H9 (cell line): ENCODE measurements around the gene RPL18. TPM values are rescaled to one million over a fixed set of nuclear protein-coding genes. Genes with fewer than 3 reads are reported as not detected.
A peak's percentile ranks its signal among the peaks of the same experiment; 100 is the strongest.

Experiments
- DNase-seq: peaks from one replicate; pipeline ENCODE4 v3.0.0-alpha.2; 2017
- H2AFZ ChIP-seq: one replicate; pipeline ENCODE4 v1.6.1; 2013; ENCODE audit warnings: mild to moderate bottlenecking, low read length, control low read depth, moderate library complexity
- H2AK5ac ChIP-seq: 2 replicates; pipeline ENCODE4 v1.6.1; 2013; ENCODE audit warnings: low read length, control low read depth, mixed read lengths; ENCODE audit not compliant: insufficient read length
- H2BK120ac ChIP-seq: one replicate; pipeline ENCODE4 v1.6.1; 2013; ENCODE audit warnings: low read depth, mild to moderate bottlenecking, low read length, control low read depth, inconsistent platforms; ENCODE audit not compliant: poor library complexity, severe bottlenecking
- H2BK12ac ChIP-seq: 2 replicates; pipeline ENCODE4 v1.6.1; 2013; ENCODE audit warnings: low read length, control low read depth, mixed read lengths, low read depth; ENCODE audit not compliant: insufficient read length
- H2BK15ac ChIP-seq: 2 replicates; pipeline ENCODE4 v1.6.1; 2013; ENCODE audit warnings: low read depth, low read length, control low read depth
- H2BK20ac ChIP-seq: one replicate; pipeline ENCODE4 v1.6.1; 2013; ENCODE audit warnings: low read depth, mild to moderate bottlenecking, low read length, control low read depth, inconsistent platforms; ENCODE audit not compliant: poor library complexity, severe bottlenecking
- H2BK5ac ChIP-seq: 2 replicates; pipeline ENCODE4 v1.6.1; 2013; ENCODE audit warnings: low read length, control low read depth, mixed read lengths; ENCODE audit not compliant: insufficient read length
- H3K14ac ChIP-seq: 2 replicates; pipeline ENCODE4 v1.6.1; 2013; ENCODE audit warnings: low read length, control low read depth; ENCODE audit not compliant: insufficient read depth
- H3K18ac ChIP-seq: 2 replicates; pipeline ENCODE4 v1.6.1; 2013; ENCODE audit warnings: low read depth, mild to moderate bottlenecking, mixed read lengths, low read length, control low read depth; ENCODE audit not compliant: insufficient read length
- H3K23ac ChIP-seq: 2 replicates; pipeline ENCODE4 v1.6.1; 2013; ENCODE audit warnings: low read length, control low read depth, mixed read lengths, low read depth; ENCODE audit not compliant: insufficient read length
- H3K23me2 ChIP-seq: 2 replicates; pipeline ENCODE4 v1.6.1; 2013; ENCODE audit warnings: low read depth, mild to moderate bottlenecking, mixed read lengths, low read length, control low read depth; ENCODE audit not compliant: insufficient read length, poor library complexity, severe bottlenecking
- H3K27ac ChIP-seq: 2 replicates; pipeline ENCODE4 v1.5.1; 2013; ENCODE audit warnings: low read length, control low read depth, mixed read lengths, low read depth; ENCODE audit not compliant: insufficient read length
- H3K27me3 ChIP-seq: 2 replicates; pipeline ENCODE4 v1.6.1; 2013; ENCODE audit warnings: low read length, control low read depth, inconsistent platforms; ENCODE audit not compliant: insufficient read depth
- H3K4ac ChIP-seq: 2 replicates; pipeline ENCODE4 v1.6.1; 2013; ENCODE audit warnings: low read depth, mild to moderate bottlenecking, control low read depth, inconsistent platforms, low read length, moderate library complexity
- H3K4me1 ChIP-seq: 2 replicates; pipeline ENCODE4 v1.6.1; 2013; ENCODE audit warnings: low read length, control low read depth, inconsistent platforms; ENCODE audit not compliant: insufficient read depth
- H3K4me2 ChIP-seq: 2 replicates; pipeline ENCODE4 v1.6.1; 2013; ENCODE audit warnings: low read length, control low read depth, mixed read lengths; ENCODE audit not compliant: insufficient read length, insufficient read depth
- H3K56ac ChIP-seq: 2 replicates; pipeline ENCODE4 v1.6.1; 2013; ENCODE audit warnings: low read depth, mild to moderate bottlenecking, mixed read lengths, low read length, control low read depth; ENCODE audit not compliant: insufficient read length
- H3K79me1 ChIP-seq: 2 replicates; pipeline ENCODE4 v1.6.1; 2013; ENCODE audit warnings: low read depth, mild to moderate bottlenecking, moderate library complexity, low read length, control low read depth, inconsistent platforms; ENCODE audit not compliant: insufficient read depth, poor library complexity, severe bottlenecking
- H3K79me2 ChIP-seq: 2 replicates; pipeline ENCODE4 v1.6.1; 2013; ENCODE audit warnings: low read length, control low read depth, inconsistent platforms; ENCODE audit not compliant: insufficient read depth
- H3K9ac ChIP-seq: 2 replicates; pipeline ENCODE4 v1.6.1; 2013; ENCODE audit warnings: low read length, control low read depth, mixed read lengths; ENCODE audit not compliant: insufficient read length; ENCODE audit errors: extremely low read depth
- H3K9me3 ChIP-seq: one replicate; pipeline ENCODE4 v1.6.1; 2013; ENCODE audit warnings: low read depth, low read length, inconsistent platforms; ENCODE audit not compliant: control insufficient read depth
- H3T11ph ChIP-seq: one replicate; pipeline ENCODE4 v1.6.1; 2013; ENCODE audit warnings: mild to moderate bottlenecking, low read length, control low read depth, inconsistent platforms
- H4K20me1 ChIP-seq: one replicate; pipeline ENCODE4 v1.6.1; 2013; ENCODE audit not compliant: control insufficient read depth, insufficient read length, insufficient read depth
- H4K5ac ChIP-seq: 2 replicates; pipeline ENCODE4 v1.6.1; 2013; ENCODE audit warnings: low read depth, mild to moderate bottlenecking, mixed read lengths, low read length, control low read depth; ENCODE audit not compliant: insufficient read length
- H4K8ac ChIP-seq: replicated peaks from 2 replicates; pipeline ENCODE4 v1.6.1; 2013; ENCODE audit warnings: low read length, control low read depth, mixed read lengths, low read depth; ENCODE audit not compliant: insufficient read length
- H4K91ac ChIP-seq: 2 replicates; pipeline ENCODE4 v1.6.1; 2013; ENCODE audit warnings: low read depth, mild to moderate bottlenecking, moderate library complexity, mixed read lengths, low read length, control low read depth; ENCODE audit not compliant: insufficient read length
- H3K27ac Mint-ChIP-seq, 3 experiments: 2 replicates in 2 of 3; 3 replicates in 1 of 3; pipeline ENCODE4 v1.8.0; 2020 to 2021; ENCODE audit warnings: mixed read lengths in 3 of 3, mild to moderate bottlenecking in 1 of 3, moderate library complexity in 1 of 3
- H3K27me3 Mint-ChIP-seq: 2 replicates; pipeline ENCODE4 v1.8.0; 2021; ENCODE audit warnings: low read depth, mild to moderate bottlenecking, moderate library complexity, mixed read lengths
- H3K36me3 Mint-ChIP-seq, 3 experiments: 2 replicates in 2 of 3; 3 replicates in 1 of 3; pipeline ENCODE4 v1.8.0; 2020 to 2021; ENCODE audit warnings: low read depth in 3 of 3, mixed read lengths in 3 of 3; ENCODE audit not compliant: insufficient read depth in 1 of 3
- H3K4me1 Mint-ChIP-seq, 2 experiments: 2 replicates each; pipeline ENCODE4 v1.8.0; 2020; ENCODE audit warnings: mixed read lengths in 2 of 2
- H3K4me3 Mint-ChIP-seq, 2 experiments: 2 replicates in 1 of 2; 3 replicates in 1 of 2; pipeline ENCODE4 v1.8.0; 2020 to 2021; ENCODE audit warnings: mild to moderate bottlenecking in 2 of 2, mixed read lengths in 2 of 2, moderate library complexity in 1 of 2
- H3K9me3 Mint-ChIP-seq, 2 experiments: 2 replicates in 1 of 2; 3 replicates in 1 of 2; pipeline ENCODE4 v1.8.0; 2020; ENCODE audit warnings: mild to moderate bottlenecking in 2 of 2, mixed read lengths in 2 of 2, moderate library complexity in 1 of 2
- CTCF ChIP-seq: fragments of 200-600 bp; sonication (generic); conservative IDR thresholded peaks from 3 replicates; pipeline ENCODE4 v1.8.0; 2021; ENCODE audit warnings: antibody characterized with exemption, mild to moderate bottlenecking
- WGBS: extraction: QIAGEN DNeasy Blood & Tissue Kit; methylation state at CpG from one replicate; pipeline ENCODE4 v1.1.7; 2013; ENCODE audit warnings: missing lambda C conversion rate, low lambda C conversion rate, mixed read lengths; ENCODE audit not compliant: insufficient read length; ENCODE audit errors: extremely low coverage; 5-methylcytosine and 5-hydroxymethylcytosine counted together
- total RNA-seq: library from RNA; stranded (reverse); gene quantifications from 2 replicates; pipeline ENCODE4 v1.2.1, GENCODE V29; 2021

Gene RPL18
- total RNA-seq, 1 experiment from 2014 or later = 1,855 TPM

DNA sequence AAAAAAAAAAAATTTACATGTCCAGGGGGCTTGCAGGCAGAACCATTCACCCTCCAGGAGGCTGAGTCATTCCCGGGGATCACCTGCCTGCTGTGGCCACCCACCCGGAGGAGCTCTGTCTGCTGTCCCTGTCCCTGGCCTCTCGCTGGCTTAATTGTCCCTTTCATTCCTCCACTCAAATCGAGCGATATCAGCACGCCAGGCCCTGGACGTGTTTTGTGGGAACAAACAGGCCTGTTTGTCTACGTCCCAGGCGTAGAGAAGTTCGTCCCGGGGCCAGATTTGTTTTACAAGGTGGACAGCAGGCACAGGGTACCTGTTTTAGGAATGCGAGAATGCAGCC lies 45.8 kb downstream of the RPL18 start:
- Histone ChIP-seq H2BK15ac (no peak overlapping the region), H3K27ac (no peak overlapping the region), H2BK120ac (no peak overlapping the region), H3T11ph (no peak overlapping the region), H3K79me1 (no peaks in the 10 kb centered on the region), H2AK5ac (no peak overlapping the region), H4K91ac (no peak overlapping the region), H3K9me3 (no peaks in the 10 kb centered on the region), H4K20me1 (no peaks in the 10 kb centered on the region), H3K4me2 (no peak overlapping the region), H3K79me2 (no peaks in the 10 kb centered on the region), H2BK12ac (no peak overlapping the region), H3K4ac (no peak overlapping the region), H3K9ac (no peak overlapping the region), H3K56ac (no peak overlapping the region), H3K14ac (peak overlapping the region; percentile 63; the same call in 1 of the 2 replicates), H3K18ac (peak overlapping the region; percentile 66), H2BK5ac (no peak overlapping the region), H3K4me1 (peaks cover 3% of the 10 kb centered on the region; the same call in 1 of the 2 replicates), H4K8ac (no peak overlapping the region), H2BK20ac (no peak overlapping the region), H4K5ac (no peak overlapping the region), H3K23me2 (peaks cover 3% of the 10 kb centered on the region), H3K27me3 (no peaks in the 10 kb centered on the region), H2AFZ (no peak overlapping the region), H3K23ac (no peak overlapping the region)
- peaks cover 8% of the 10 kb centered on the region for H3K27me3 Mint-ChIP-seq
- peaks cover 26 to 29% of the 10 kb centered on the region in 2 experiments for H3K4me1 Mint-ChIP-seq
- no peaks in the 10 kb centered on the region for H3K9me3 Mint-ChIP-seq
- H3K36me3 Mint-ChIP-seq = no peaks in the 10 kb centered on the region
- DNase-seq = no peak
- H3K4me3 Mint-ChIP-seq = no peak overlapping the region
- WGBS = no CpG with 5 or more reads among the region's 12 CpGs
- peak overlapping the region; percentile 15 to 89 (median 23); a peak in 2 of 7 replicates for H3K27ac Mint-ChIP-seq
- TF ChIP-seq CTCF = no peak
